ENCODE data around the gene CCDC146. TPM values are rescaled to one million over a fixed set of nuclear protein-coding genes. Genes with fewer than 3 reads are reported as not detected.

Gene CCDC146
- total RNA-seq, 4 donors from 2014 or later: 12.8 to 34.0 (median 29.3) TPM

- Histone ChIP-seq H3K4me1 (no peaks in the 10 kb centered on the region), H3K9me3 (no peaks in the 10 kb centered on the region), H3K36me3 (no peaks in the 10 kb centered on the region), H3K27me3 (no peaks in the 10 kb centered on the region), H3K27ac (no peak overlapping the region), H3K4me3 (no peak overlapping the region)
- DNase-seq: no peak
- intact Hi-C loops (cut with DNase I; ENCODE audit: low total_unique reads): no loop called here
- TF ChIP-seq CTCF (IDR thresholded peaks at IDR 0.05) (no peak), POLR2A (IDR thresholded peaks at IDR 0.05) (no peak)
These were observed 166.4 kb downstream of the CCDC146 start for GRCh38 chr7:77288676-77289320.

- Histone ChIP-seq H3K36me3 (no peaks in the 10 kb centered on the region), H3K4me3 (no peak overlapping the region), H3K27ac (no peak overlapping the region), H3K4me1 (no peaks in the 10 kb centered on the region), H3K27me3 (no peaks in the 10 kb centered on the region), H3K9me3 (no peaks in the 10 kb centered on the region)
- intact Hi-C loops (cut with DNase I; ENCODE audit: low total_unique reads): no loop called here
- DNase-seq: no peak
- TF ChIP-seq CTCF (IDR thresholded peaks at IDR 0.05) (no peak), POLR2A (IDR thresholded peaks at IDR 0.05) (no peak)
These were observed 167.0 kb downstream of the CCDC146 start for GRCh38 chr7:77289387-77289786.

GRCh38 chr7:77290425-77290824, 168.0 kb downstream of the CCDC146 start:
- Histone ChIP-seq H3K4me3 (no peak overlapping the region), H3K27ac (no peak overlapping the region), H3K27me3 (no peaks in the 10 kb centered on the region), H3K4me1 (no peaks in the 10 kb centered on the region), H3K9me3 (no peaks in the 10 kb centered on the region), H3K36me3 (no peaks in the 10 kb centered on the region)
- intact Hi-C loops (cut with DNase I; ENCODE audit: low total_unique reads): no loop called here
- TF ChIP-seq POLR2A (IDR thresholded peaks at IDR 0.05) (no peak), CTCF (IDR thresholded peaks at IDR 0.05) (no peak)
- DNase-seq: no peak

GRCh38 chr7:77293046-77293445, 170.6 kb downstream of the CCDC146 start:
- Histone ChIP-seq H3K36me3 (no peaks in the 10 kb centered on the region), H3K27me3 (no peaks in the 10 kb centered on the region), H3K4me3 (no peak overlapping the region), H3K9me3 (no peaks in the 10 kb centered on the region), H3K4me1 (no peaks in the 10 kb centered on the region), H3K27ac (no peak overlapping the region)
- intact Hi-C loops (cut with DNase I; ENCODE audit: low total_unique reads): no loop called here
- TF ChIP-seq POLR2A (IDR thresholded peaks at IDR 0.05) (no peak), CTCF (IDR thresholded peaks at IDR 0.05) (no peak)
- DNase-seq: no peak

GRCh38 chr7:77295549-77295948, 173.1 kb downstream of the CCDC146 start:
- Histone ChIP-seq H3K9me3 (no peaks in the 10 kb centered on the region), H3K27ac (no peak overlapping the region), H3K27me3 (no peaks in the 10 kb centered on the region), H3K4me1 (no peaks in the 10 kb centered on the region), H3K4me3 (no peak overlapping the region), H3K36me3 (no peaks in the 10 kb centered on the region)
- intact Hi-C loops (cut with DNase I; ENCODE audit: low total_unique reads): no loop called here
- TF ChIP-seq CTCF (IDR thresholded peaks at IDR 0.05) (no peak), POLR2A (IDR thresholded peaks at IDR 0.05) (no peak)
- DNase-seq: no peak
